HG03045 (cell line): ENCODE data around the gene EVA1A.

ENCODE experiments used
- ATAC-seq: cut with Tn5 transposase; IDR thresholded peaks from one replicate; pipeline ENCODE4 v1.9.1; 2021; ENCODE audit warnings: mild to moderate bottlenecking, moderate library complexity; ENCODE audit not compliant: unreplicated experiment

Gene EVA1A

DNA sequence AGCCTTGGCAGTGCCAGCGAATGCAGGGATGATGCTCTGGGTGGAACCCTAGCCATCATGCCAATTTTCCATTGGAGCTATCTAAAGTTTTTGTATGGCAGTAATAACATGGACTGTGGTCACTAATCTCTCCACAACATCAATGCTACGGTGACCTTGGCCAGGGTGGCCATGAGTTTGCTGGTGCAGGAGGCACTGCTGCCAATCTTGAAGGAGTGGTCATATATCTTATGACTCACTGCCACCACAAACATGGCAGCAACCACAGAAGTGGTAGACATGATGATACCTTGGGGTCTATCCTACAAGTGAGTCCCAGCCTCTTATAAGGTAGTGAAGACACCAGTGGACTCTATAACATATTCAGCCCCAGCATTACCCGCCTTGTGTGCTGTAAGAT is 104.6 kb downstream of the EVA1A start:
- ATAC-seq: no peak

DNA sequence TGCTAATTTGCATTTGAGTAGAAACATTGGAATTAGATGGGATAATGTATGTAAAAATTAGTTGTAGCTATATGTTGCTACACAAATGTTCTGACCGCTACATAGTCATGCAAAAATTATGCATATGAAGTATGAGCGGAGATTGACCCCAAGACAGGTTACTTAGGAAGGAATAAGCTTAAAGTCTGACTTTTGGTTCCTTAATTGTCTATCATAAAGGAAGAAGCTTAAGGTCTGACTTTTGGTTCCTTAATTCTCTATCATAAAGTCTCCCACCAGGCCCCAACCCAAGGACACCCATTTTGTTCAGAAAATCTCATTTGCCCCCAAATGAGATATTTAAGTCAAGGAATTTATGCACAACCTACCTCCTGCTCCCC is 106.5 kb downstream of the EVA1A start:
- no peak for ATAC-seq

DNA sequence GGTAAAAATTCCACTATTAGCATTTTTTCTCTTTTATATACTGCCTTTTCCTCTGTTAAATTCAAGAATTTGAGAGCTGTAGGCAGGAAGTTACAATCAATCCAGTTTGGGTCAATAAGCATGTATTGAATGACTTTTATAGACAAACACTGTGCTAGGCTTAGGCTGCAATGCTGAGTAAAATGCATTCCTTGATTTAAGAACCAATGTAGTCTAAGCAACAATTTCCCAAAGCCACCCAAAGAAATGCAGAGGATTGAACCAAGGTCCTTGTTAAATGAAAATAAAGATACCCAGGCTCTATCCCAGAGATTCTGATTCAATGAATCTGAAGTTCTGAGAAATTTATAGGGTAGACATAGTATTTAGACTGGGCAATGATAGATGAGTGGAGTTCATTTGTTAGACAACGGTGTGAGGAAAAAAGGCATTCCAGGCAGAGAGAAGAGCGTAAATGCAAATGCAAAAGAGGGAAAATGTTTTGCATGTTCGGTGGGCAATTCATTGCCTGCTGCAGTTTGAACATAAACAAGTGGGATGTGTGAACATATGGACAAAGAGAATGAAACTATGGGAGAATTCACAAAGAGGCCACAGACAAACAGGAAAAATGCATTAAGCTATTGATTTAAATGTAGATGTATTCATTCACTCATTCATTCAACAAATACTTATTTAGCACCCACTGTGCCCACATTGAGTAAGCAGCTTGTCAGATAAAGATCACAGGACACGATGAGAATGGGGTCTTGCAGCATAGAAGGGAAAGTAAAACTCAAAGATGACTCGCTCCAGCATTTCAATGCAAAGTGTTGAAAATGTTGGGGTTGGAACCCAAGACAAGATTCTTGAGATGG is 107.1 kb downstream of the EVA1A start:
- ATAC-seq: no peak

DNA sequence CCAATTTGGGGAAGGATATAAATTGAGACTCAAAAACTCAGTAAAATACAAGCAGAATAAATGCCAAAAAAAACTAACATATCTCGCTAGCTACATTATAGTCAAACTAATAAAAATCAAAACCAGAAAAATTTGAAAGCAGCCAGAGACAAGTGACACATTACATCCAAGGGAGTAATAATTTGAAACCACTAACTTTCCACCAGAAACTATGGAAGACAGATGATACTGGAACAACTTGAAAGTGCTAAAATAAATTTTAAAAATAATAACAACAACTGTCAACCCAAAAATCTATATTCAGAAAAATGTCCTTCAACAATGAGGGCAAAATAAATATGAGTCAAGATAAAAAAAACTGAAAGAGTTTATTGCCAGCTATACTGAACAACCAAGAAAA is 110.7 kb downstream of the EVA1A start:
- no peak for ATAC-seq

DNA sequence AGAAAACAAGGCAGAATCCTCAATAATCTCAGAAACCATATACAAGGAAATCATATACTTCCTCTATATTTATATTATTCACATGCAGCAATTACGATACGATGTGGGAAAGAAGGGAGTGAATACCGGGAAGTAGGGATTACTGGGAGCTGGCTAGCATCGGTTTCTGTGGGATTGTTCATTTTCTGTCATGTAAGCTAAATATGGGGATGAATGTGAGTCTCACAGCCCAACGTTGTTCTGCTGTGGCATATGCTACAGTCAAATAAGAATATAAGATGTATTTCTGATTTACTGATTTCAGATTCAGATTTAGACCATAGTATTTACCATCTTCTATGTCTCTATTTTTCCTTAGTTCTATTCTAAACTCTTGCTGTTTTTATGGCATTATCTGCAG is 113.6 kb downstream of the EVA1A start:
- ATAC-seq: no peak
